NCI-H2107 treated with DMSO at 0.1 percent for 48 hours (cell line): ENCODE data around the gene CTSE.

Experiments
- DNase-seq: peaks from one replicate; lab custom pipeline; 2025; ENCODE audit not compliant: unreplicated experiment; lab: John Stamatoyannopoulos, UW

The CTSE gene

GRCh38 chr1:205973377-205974232 lies 50.1 kb downstream of the CTSE start:
- no peak for DNase-seq

DNA sequence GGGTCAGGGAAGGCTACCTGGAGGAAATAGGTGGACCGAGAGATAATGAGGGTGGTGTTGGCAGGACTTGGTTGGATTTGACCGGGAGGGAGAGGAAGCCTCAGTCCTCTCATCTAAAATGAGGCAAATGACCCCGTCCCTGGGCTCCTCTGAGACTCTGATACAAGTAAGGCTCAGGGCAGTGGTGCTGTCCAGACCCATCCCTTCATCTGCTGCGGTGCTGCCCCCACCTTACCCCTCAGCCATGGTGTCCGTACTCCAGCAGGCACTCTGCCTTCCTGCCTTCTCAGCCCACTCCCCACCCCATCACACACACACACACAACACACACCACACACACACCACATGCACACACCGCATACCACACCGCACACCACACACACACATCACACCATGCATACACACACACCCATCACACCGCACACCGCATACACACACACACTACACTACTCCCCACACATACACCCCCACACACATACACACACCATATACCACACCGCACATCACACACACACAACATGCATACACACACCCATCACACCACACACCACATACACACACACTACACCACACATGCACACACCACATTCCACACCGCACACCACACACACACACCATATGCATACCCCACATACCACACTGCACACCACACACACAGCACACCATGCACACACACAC lies 51.1 kb downstream of the CTSE start:
- DNase-seq = no peak

DNA sequence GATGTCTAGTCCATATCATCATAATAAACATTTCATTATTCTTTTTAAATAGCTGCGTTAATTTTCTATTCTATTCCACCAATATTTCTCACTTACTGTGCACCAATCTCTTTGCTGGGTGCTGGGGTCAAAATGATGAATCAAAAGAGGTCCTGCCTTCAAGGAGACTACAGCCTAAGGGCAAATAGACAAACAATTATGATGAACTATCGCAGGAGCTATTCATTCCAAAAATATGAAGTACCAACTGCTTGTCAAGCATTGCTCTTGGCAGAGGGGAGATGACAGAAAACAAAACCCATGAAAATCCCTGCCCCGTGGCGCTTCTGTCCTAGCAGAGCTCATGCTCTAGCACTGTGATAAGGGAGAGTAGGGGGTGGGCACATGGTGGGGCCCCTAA lies 51.6 kb downstream of the CTSE start:
- DNase-seq = no peak

DNA sequence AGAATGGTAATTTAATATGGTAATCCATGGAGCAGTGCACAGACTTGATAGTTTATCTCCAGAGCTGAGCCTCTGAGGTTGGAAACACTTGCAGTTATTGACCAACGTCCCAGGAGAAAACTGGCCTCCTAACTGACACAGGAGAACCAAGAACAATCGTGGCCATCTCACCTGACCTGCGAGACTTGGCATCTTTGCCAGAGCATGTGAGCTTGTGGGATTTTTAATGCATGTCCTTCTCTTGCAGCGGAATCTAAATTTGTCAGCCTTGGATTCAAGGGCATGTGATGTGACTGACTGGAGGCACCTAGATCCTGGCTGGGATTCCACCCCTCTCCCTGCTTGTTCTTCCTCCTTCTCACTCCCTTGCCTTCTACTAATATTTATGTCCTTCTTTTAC lies 52.6 kb downstream of the CTSE start:
- DNase-seq = peak; percentile 86

- peak; percentile 79 for DNase-seq
These were observed 53.2 kb downstream of the CTSE start for GRCh38 chr1:205970486-205970885.

DNA sequence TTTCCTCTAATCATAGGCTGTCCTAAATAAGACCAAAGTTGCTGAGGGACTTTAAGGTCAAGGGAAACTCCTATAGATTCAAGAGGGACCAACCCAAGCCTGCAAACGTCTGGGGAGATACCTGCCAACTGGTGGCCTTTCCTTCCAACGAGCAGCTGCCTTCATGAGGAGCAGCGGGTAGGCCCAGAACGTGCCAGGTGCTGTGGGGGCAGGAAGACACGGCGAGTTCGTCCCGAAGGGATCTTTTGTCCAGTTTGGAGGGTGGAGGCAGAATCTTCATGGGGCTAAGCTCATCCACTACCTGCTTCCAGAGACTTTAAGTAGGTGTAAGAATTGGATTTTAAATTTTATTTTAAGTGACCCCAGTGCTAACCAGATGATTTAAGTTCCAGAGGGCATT lies 54.5 kb downstream of the CTSE start:
- no peak for DNase-seq

- peak; percentile 31 for DNase-seq
These were observed 56.0 kb downstream of the CTSE start for GRCh38 chr1:205967554-205968335.

DNA sequence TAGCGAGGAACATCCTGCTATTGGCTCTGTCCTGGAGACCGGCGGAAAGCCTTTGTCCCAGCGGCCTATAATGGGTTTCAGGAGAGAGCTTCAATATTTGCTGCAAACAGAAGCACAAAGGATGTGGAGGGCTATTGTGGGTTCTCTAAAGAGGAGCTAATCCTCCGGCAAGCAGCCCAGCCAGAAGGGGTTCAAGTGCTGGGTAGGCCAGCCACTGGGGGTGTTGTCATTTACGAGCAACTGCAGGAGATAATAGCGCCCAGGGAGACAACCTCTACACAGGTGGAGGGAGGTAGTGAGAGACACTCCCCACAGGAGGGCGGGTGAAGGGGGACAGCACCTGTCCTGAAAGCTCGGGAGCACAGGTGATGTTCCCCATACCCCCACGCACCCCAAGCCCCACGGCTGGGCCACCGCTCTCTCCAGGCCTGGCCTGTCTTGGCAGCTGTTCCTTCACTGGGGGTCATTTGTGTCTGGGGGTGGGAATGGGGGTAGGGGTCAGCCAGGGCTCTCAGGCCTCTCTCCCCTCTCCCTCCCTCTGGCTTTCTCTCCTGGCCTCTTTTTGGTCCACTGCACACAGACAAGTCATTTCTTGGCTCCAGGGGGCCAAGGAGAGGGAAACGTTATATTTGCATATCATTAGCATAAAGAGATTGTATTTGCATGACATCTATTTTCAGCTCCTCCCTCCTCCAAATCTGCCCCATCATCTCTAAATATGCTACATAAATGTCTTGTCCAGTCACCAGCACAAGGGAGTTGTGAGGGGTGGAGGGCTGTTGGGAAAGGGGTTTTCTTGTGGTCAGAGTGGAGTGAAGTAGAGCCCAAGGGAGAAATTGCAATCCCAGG lies 58.4 kb downstream of the CTSE start:
- peak; percentile 98 for DNase-seq

- DNase-seq = no peak
These were observed 60.1 kb downstream of the CTSE start for GRCh38 chr1:205963352-205964155.

DNA sequence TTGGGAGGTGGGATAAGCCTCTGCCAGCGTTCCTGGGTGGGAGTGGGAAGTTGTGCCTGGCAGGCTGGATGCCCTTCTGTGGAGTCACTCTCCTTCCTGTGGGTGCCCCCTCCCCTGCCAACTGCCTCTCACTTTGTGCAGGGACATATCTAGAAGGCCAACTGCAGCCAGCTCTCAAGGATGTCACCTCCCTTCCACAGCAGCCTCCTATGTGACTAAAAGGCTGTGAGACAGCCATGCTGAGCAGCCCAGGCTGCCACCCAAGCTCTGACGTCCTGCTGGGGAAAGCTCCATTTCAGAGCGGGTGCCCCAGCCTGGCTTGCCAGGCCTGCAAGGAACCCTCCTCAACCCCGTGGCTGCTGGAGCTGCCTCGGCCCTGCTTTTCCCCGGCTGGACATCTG lies 60.9 kb downstream of the CTSE start:
- DNase-seq = peak; percentile 26

DNA sequence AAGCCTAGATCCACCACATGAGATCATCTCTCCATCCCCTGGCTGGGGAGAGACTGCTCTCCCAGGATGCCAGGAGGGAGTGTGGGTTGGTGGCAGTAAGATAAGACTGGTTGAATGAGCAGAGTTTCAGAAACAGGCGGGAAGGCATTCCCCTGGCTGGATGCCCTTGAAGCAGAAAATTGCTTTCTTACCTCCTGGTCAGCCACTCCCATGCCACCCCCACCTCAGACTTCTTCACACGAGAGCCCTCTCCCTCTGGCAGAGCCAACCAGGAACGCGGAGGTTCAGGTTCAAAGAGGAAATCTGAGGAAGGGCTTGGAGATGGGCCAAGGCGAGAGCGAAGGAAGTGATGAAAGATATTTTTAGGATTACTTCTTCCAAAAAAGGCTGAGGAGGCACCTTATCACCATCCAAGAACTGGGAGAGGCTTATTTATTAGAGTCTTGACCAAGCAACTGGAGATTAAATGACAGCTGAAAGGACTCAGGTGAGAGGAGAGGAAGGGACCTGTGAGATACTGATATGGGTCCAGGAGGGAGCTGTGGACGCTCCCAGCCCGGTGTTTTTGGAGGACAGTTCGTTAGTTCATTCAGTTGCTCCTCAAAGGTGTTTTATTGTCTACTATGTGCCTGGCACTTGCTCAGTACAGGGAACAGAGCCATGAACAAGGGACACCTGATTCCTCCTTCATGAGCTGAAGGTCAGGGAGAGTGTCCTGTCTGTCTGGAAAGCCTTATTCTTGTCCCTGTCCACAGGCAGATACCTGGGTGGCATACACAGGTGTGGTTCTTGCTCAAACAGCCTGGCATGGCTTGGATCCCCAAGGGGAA lies 61.5 kb downstream of the CTSE start:
- DNase-seq = peak; percentile 81

GRCh38 chr1:205961405-205961804 lies 62.3 kb downstream of the CTSE start:
- no peak for DNase-seq

GRCh38 chr1:205959789-205960188 lies 63.9 kb downstream of the CTSE start:
- DNase-seq = no peak
